SJCRH30 (cell line): ENCODE results near the gene DDX5. TPM values are rescaled to one million over a fixed set of nuclear protein-coding genes. Genes with fewer than 3 reads are reported as not detected.
A peak's percentile ranks its signal among the peaks of the same experiment; 100 is the strongest.

Experiments used
- DNase-seq, 2 experiments: peaks; one replicate each; pipeline ENCODE4 v3.0.0-alpha.2; 2015 to 2020
- H3K27ac ChIP-seq: fragments of 250-450 bp; sonication (Bioruptor Pico); 2 replicates; pipeline ENCODE4 v1.5.1; 2020; ENCODE audit warnings: mild to moderate bottlenecking, moderate library complexity
- H3K27me3 ChIP-seq: fragments of 250-450 bp; sonication (Bioruptor Pico); 2 replicates; pipeline ENCODE4 v1.5.1; 2020; ENCODE audit warnings: mild to moderate bottlenecking, moderate library complexity
- H3K36me3 ChIP-seq: fragments of 250-450 bp; sonication (Bioruptor Pico); 2 replicates; pipeline ENCODE4 v1.5.1; 2020; ENCODE audit warnings: mild to moderate bottlenecking, moderate library complexity
- H3K4me1 ChIP-seq: fragments of 250-450 bp; sonication (Bioruptor Pico); 2 replicates; pipeline ENCODE4 v1.5.1; 2020; ENCODE audit warnings: mild to moderate bottlenecking, moderate library complexity
- H3K4me3 ChIP-seq: fragments of 250-450 bp; sonication (Bioruptor Pico); 2 replicates; pipeline ENCODE4 v1.5.1; 2020; ENCODE audit warnings: mild to moderate bottlenecking, moderate library complexity
- H3K9me3 ChIP-seq: fragments of 250-450 bp; sonication (Bioruptor Pico); replicated peaks from 2 replicates; pipeline ENCODE4 v1.5.1; 2020; ENCODE audit warnings: mild to moderate bottlenecking, moderate library complexity
- total RNA-seq: library from RNA; depleted of rRNA; stranded (reverse); fragments of >200 nt; shearing (Covaris generic); gene quantifications from 2 replicates; pipeline ENCODE4 v1.2.3, GENCODE V29; 2014; rRNA removed

DDX5 gene
- total RNA-seq, 1 experiment from 2014 or later, result 603 TPM

- H3K27me3 ChIP-seq, result no peaks in the 10 kb centered on the region
- no peak overlapping the region for H3K27ac ChIP-seq
- no peaks in the 10 kb centered on the region for H3K4me1 ChIP-seq
- H3K9me3 ChIP-seq, result no peaks in the 10 kb centered on the region
- no peak overlapping the region for H3K4me3 ChIP-seq
- no peak for DNase-seq
- H3K36me3 ChIP-seq, result no peaks in the 10 kb centered on the region
Measured at GRCh38 chr17:64458756-64459155, 47.3 kb downstream of the DDX5 start.

- Histone ChIP-seq H3K27ac (no peak overlapping the region), H3K9me3 (no peaks in the 10 kb centered on the region), H3K36me3 (no peaks in the 10 kb centered on the region), H3K4me3 (no peak overlapping the region), H3K4me1 (no peaks in the 10 kb centered on the region), H3K27me3 (no peaks in the 10 kb centered on the region)
- DNase-seq, result no peak
Measured at GRCh38 chr17:64457156-64457555, 48.9 kb downstream of the DDX5 start.

GRCh38 chr17:64455993-64456885 lies 49.9 kb downstream of the DDX5 start:
- H3K36me3 ChIP-seq, result no peaks in the 10 kb centered on the region
- H3K27me3 ChIP-seq, result no peaks in the 10 kb centered on the region
- DNase-seq, result no peak
- no peak overlapping the region for H3K4me3 ChIP-seq
- no peaks in the 10 kb centered on the region for H3K9me3 ChIP-seq
- no peaks in the 10 kb centered on the region for H3K4me1 ChIP-seq
- H3K27ac ChIP-seq, result no peak overlapping the region

GRCh38 chr17:64449545-64449944 lies 56.5 kb downstream of the DDX5 start:
- DNase-seq, result no peak
- Histone ChIP-seq H3K4me1 (no peaks in the 10 kb centered on the region), H3K27ac (no peak overlapping the region), H3K36me3 (no peaks in the 10 kb centered on the region), H3K27me3 (no peaks in the 10 kb centered on the region), H3K4me3 (peak overlapping the region; percentile 28), H3K9me3 (no peaks in the 10 kb centered on the region)

- Histone ChIP-seq H3K4me1 (peaks cover 1% of the 10 kb centered on the region; the same call in 1 of the 2 replicates), H3K27me3 (no peaks in the 10 kb centered on the region), H3K27ac (no peak within 1 kb of the TSS), H3K36me3 (no peaks in the 10 kb centered on the region), H3K9me3 (no peaks in the 10 kb centered on the region), H3K4me3 (peak within 1 kb of the TSS; percentile 28)
- peak in 1 of 2 experiments; percentile 27 for DNase-seq
Measured at GRCh38 chr17:64448665-64449512, 57.2 kb downstream of the DDX5 start, which contains the start of gene MILR1. TSS of gene MILR1 (plus strand) at chr17:64449115. CDS start at chr17:64449169, 54 bp downstream.

Other genes with a start within 250 kb of the DDX5 start
- 35.5 and 36.2 TPM in 2 replicates for gene TEX2, start 243.0 kb downstream of the DDX5 start, total RNA-seq
- 0.49 and 0.68 TPM in 2 replicates for gene PECAM1, start 115.4 kb downstream of the DDX5 start, total RNA-seq
- gene MILR1, start 57.2 kb downstream of the DDX5 start, total RNA-seq, result 1.9 and 2.1 TPM in 2 replicates
- 14.1 and 18.2 TPM in 2 replicates for gene POLG2, start 9.2 kb downstream of the DDX5 start, total RNA-seq
- gene CEP95, start 688 bp upstream of the DDX5 start, total RNA-seq, result 22.4 and 34.2 TPM in 2 replicates
- gene SMURF2, start 156.0 kb upstream of the DDX5 start, total RNA-seq, result 22.1 and 26.3 TPM in 2 replicates